Fibroblast of peridontal ligament (primary cell): ENCODE measurements around the gene LACC1.

Source experiments
- DNase-seq: peaks from one replicate; pipeline ENCODE4 v3.0.0-alpha.2; 2010; ENCODE audit errors: extremely low read depth

LACC1 gene

DNA sequence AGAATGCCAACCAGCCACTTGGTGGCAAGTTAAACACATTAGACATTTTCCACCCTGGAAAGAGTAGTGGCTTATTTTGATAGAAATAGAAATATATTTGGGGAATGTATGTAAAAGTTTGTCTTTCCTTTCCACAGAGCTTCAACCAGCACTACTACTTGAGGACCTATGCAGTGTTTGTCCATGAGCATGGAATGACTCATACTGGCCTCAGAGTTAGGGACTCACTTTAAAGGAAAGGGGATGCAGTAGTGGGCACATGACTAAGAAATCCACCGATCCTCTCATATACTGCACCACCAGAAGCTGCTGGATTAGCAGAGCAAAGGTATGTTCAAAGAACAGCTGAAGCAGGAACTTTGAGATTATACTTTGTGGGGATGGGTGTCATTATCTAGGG lies 62.6 kb downstream of the LACC1 start:
- no peak for DNase-seq
